ENCODE results near the gene PSMD5. TPM values are rescaled to one million over a fixed set of nuclear protein-coding genes. Genes with fewer than 3 reads are reported as not detected.

PSMD5 gene
- total RNA-seq, 1 experiment from 2014 or later: 64.9 TPM

- Histone ChIP-seq H3K27ac (ENCODE audit: low read depth, low read length, poor library complexity, severe bottlenecking) (no peak overlapping the region), H3K36me3 (ENCODE audit: insufficient read depth, low read length, poor library complexity, severe bottlenecking) (peaks cover 20% of the 10 kb centered on the region), H3K4me3 (ENCODE audit: low read depth, low read length, poor library complexity, severe bottlenecking) (no peak overlapping the region), H3K4me1 (ENCODE audit: insufficient read depth, low read length, poor library complexity, severe bottlenecking) (no peaks in the 10 kb centered on the region), H3K27me3 (replicated peaks; ENCODE audit: insufficient read depth, low read depth, low read length, poor library complexity) (no peaks in the 10 kb centered on the region), H3K9me3 (ENCODE audit: low read depth, low read length, poor library complexity, severe bottlenecking) (no peaks in the 10 kb centered on the region)
- TF ChIP-seq CTCF (conservative IDR thresholded peaks at IDR 0.05; ENCODE audit: low read depth, low read length) (no peak), EZH2 (IDR thresholded peaks at IDR 0.05; ENCODE audit: borderline replicate concordance, low read depth, low read length, poor library complexity, severe bottlenecking) (no peak)
- intact Hi-C loops (cut with micrococcal nuclease; ENCODE audit: unreplicated experiment): no loop called here
- no peak for DNase-seq (ENCODE audit: low spot score)
- BruUV-seq (replicated peaks): no TSS peak
- ChIA-PET POLR2A (ENCODE audit: low non-redundant PET) (no interaction called here), CTCF (no interaction called here)
These were observed 14.8 kb upstream of the PSMD5 start for GRCh38 chr9:120857481-120857880.

GRCh38 chr9:120856700-120857099 is 14.0 kb upstream of the PSMD5 start:
- BruUV-seq (replicated peaks): no TSS peak
- Histone ChIP-seq H3K4me1 (ENCODE audit: insufficient read depth, low read length, poor library complexity, severe bottlenecking) (no peaks in the 10 kb centered on the region), H3K27ac (ENCODE audit: low read depth, low read length, poor library complexity, severe bottlenecking) (no peak overlapping the region), H3K27me3 (replicated peaks; ENCODE audit: insufficient read depth, low read depth, low read length, poor library complexity) (no peaks in the 10 kb centered on the region), H3K9me3 (ENCODE audit: low read depth, low read length, poor library complexity, severe bottlenecking) (no peaks in the 10 kb centered on the region), H3K4me3 (ENCODE audit: low read depth, low read length, poor library complexity, severe bottlenecking) (no peak overlapping the region), H3K36me3 (ENCODE audit: insufficient read depth, low read length, poor library complexity, severe bottlenecking) (peaks cover 20% of the 10 kb centered on the region)
- intact Hi-C loops (cut with micrococcal nuclease; ENCODE audit: unreplicated experiment): no loop called here
- CTCF ChIA-PET: no interaction called here
- DNase-seq (ENCODE audit: low spot score): no peak
- POLR2A ChIA-PET (ENCODE audit: low non-redundant PET): no interaction called here
- TF ChIP-seq EZH2 (IDR thresholded peaks at IDR 0.05; ENCODE audit: borderline replicate concordance, low read depth, low read length, poor library complexity, severe bottlenecking): no peak
- no peak for TF ChIP-seq CTCF (conservative IDR thresholded peaks at IDR 0.05; ENCODE audit: low read depth, low read length)

GRCh38 chr9:120855827-120856670 is 13.3 kb upstream of the PSMD5 start:
- Histone ChIP-seq H3K27ac (ENCODE audit: low read depth, low read length, poor library complexity, severe bottlenecking) (no peak overlapping the region), H3K4me1 (ENCODE audit: insufficient read depth, low read length, poor library complexity, severe bottlenecking) (no peaks in the 10 kb centered on the region), H3K4me3 (ENCODE audit: low read depth, low read length, poor library complexity, severe bottlenecking) (no peak overlapping the region), H3K27me3 (replicated peaks; ENCODE audit: insufficient read depth, low read depth, low read length, poor library complexity) (no peaks in the 10 kb centered on the region), H3K9me3 (ENCODE audit: low read depth, low read length, poor library complexity, severe bottlenecking) (no peaks in the 10 kb centered on the region), H3K36me3 (ENCODE audit: insufficient read depth, low read length, poor library complexity, severe bottlenecking) (peaks cover 15% of the 10 kb centered on the region)
- BruUV-seq (replicated peaks): no TSS peak
- DNase-seq (ENCODE audit: low spot score): no peak
- ChIA-PET POLR2A (ENCODE audit: low non-redundant PET) (interaction anchor here (0.6 kb wide), 1 partner anchor 12 kb away, joined by 6 read pairs; no protein-coding TSS in a partner anchor), CTCF (no interaction called here)
- no peak for TF ChIP-seq CTCF (conservative IDR thresholded peaks at IDR 0.05; ENCODE audit: low read depth, low read length)
- no peak for TF ChIP-seq EZH2 (IDR thresholded peaks at IDR 0.05; ENCODE audit: borderline replicate concordance, low read depth, low read length, poor library complexity, severe bottlenecking)
- intact Hi-C loops (cut with micrococcal nuclease; ENCODE audit: unreplicated experiment): no loop called here

Data from A673 (cell line).